ENCODE results near the gene LMAN2L.
"Not testable (repeated sequence)": the region's sequence is repeated elsewhere in the genome, so short reads cannot be mapped to it uniquely, and the experiment has no call there.

The LMAN2L gene

DNA sequence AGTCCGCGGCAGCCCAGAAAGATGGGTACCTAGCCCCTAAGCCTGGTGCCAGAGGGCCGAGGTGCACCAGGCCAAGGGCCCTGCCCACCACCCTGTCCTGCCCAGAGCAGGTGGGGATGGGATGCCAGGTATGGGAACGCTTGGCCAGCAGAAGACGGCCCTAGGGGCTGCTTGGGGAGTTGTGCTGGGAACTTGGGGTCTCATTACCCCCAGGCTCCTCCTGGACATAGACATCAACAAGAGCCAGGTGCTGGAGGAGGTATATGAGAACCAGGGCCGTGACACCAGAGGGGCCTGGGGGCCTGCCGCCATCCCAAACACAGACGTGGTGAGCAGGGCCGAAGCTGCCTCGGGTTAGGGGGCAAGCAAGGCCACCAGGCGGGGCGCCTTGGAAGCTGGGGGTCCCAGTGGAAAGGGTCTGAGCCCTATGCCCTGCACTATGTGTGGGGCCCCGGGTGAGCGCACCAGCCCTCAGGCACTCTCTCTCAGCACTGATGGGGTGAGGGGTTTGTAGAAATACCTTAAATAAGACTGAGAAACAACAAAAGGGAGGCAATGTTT is 50.4 kb downstream of the LMAN2L start:
- in situ Hi-C loops (cut with HindIII; ENCODE audit: low sequenced_read_pairs), result no loop called here

DNA sequence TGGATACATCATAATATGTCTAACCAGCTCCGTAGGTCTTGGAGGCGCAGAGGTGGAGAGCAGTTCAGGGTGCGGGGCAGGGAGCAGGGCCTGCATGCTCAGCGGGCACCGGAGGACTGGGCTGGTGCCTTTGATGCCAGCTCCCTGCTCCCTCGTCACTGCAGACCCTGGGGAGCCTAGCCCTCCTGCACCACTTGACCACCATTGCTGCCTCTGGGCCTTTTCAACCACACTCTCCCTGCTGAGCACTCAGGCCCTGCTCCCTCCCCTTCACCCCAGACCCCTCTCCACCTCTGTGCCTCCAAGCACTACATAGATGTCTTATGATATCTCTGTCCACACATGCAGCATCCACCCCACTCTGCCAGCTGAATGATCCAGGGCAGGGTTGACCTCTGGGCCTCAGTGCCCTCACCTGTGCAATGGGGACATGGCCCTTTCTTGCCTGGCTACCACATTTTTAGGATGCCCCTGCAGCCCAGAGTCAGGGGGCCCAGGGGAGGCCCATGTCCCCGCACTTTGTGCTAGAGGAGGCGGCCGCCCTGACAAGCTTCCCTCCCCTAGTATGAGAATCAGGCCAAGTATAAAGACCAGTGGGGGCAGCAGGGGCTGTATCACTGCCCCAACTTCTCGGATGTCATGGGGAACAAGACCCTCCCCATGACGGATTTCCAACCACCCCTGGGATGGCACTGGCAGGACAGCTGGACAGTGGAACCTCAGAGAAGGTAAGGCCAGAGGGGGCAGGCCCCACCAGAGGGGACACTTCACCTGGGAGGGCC is 51.0 kb downstream of the LMAN2L start:
- in situ Hi-C loops (cut with HindIII; ENCODE audit: low sequenced_read_pairs), result no loop called here

DNA sequence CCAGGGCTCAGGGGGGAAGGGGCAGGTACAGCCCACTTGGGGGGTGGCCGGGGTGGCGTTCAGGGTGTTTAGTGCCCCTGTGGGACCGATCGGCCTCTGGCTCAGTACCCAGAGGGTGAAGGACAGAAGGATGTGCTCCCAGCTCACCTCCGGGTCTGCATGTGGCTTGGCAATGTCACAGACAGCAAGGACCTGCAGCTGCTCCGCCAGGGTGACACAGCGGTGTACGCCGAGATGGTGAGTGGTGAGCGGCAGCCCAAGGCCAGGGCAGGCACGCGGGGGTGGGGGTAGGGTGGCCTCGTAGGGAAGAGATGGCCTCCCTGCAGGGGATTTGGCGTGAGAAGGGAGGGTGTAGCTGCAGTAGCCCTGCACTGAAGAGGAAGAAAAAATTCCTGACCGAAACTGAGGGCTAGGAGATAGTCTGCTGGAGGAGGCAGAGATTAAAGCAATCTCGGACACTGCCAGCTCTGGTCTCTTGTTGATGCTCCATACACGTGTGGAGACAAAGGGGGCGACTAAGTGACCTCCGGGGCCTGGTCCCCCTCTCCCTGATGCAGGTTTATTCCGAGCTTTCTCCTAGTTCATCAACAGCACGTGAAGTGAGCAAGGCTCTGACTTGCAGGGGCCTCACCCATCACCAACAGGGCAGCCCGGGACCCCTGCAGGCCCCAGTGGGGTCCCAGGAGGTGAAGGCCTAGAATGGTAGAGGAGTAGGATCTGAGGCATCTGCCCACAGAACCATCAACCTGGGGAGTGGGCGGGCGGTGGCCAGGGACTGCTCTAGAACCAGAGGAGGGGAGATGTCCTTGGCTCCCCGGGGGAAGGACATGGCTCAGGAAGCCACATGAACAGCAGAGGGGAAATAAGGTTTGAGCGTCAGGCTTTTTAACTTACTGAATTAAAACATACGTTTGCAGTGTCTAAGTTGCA is 51.9 kb downstream of the LMAN2L start:
- in situ Hi-C loops (cut with HindIII; ENCODE audit: low sequenced_read_pairs), result no loop called here

DNA sequence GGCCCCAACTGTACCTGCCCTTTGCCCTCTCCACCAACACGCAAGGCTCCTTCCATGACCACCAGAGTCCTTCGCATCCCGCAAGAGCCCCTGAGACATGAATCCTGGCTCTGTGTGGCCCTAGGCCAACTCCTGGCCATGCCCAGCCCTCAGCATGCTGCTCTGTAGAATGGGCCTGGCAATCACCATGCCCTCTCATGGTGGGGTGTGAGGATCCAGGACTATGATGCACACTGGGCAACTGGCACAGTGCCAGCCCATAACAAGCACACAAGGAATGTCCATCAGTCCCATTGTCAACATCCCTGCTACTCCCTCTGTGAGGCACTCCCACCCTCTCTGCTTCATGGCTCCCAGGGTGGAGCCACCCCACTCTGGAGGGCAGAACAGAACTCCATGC is 52.6 kb downstream of the LMAN2L start:
- in situ Hi-C loops (cut with HindIII; ENCODE audit: low sequenced_read_pairs), result no loop called here

DNA sequence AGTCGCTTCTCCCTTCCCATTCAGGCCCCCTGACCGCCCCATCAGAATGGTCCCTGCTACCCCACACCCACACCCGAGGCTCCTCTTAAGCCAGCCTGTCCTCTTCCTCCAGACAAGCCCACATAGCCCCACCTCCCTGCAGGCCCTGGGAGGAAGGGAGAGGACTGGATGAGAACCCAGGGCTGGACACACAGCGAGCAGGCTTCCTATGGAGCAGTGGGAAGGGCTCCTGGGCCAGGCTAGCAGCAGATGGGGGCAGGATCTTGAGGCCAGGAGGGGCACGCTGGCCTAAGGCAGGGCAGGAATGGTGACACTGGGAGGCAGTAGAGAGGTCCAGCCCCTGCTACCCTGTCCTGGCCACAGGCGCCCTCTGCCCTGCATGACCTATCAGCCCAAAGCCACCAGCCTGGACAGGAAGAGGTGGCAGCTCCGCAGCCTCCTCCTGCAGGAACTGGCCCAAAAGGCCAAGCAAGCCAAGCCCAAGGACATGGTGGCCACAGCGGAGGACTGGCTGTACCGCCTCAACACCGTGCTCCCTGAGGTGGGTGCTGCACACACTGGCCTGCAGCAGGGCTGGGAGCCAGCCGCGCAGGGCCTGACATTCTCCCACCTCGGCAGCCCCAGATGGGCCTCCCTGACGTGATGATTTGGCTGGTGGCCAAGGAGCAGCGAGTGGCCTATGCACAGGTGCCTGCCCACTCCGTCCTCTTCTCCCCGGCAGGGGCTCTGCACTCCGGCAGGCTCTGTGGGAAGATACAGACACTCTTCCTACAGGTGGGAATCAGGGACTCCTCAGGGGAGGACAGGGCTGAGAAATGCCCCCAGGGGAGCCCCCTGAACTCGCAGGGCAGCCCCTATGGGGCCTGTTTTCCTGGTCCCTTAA is 54.0 kb downstream of the LMAN2L start:
- in situ Hi-C loops (cut with HindIII; ENCODE audit: low sequenced_read_pairs), result no loop called here

DNA sequence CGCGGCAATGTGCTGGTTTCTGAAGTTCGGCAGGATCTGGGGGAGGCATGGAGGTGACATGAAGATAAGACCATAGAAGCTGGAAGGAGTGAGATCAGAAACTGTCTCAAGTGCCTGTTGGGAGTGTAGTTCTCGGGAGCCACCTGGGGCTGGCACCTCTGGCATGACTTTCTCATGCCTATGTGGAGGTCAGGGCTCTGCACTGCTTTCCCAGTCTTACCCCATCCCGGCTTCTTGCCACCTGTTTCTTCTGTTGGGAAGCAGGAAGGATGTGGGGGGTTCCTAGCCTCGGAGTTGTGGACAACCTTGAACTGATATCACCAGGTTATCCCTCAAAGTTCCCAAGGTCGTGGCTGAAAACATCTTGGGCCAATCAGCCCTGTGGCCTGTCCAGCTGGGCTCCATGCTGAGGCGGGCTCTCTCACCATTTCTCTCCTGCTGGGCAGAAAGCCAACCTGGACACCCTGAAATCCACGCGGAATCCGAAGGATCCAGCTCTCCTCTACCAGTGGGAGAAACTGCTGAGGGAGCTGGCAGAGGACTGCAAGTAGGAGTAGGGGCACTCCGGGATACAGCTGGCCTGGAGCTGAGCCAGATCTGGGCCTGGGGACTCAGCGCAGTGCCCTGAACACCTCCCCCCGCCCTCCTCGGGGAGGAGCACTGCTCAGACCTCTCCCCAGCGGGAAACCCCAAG is 54.8 kb downstream of the LMAN2L start:
- in situ Hi-C loops (cut with HindIII; ENCODE audit: low sequenced_read_pairs), result no loop called here

DNA sequence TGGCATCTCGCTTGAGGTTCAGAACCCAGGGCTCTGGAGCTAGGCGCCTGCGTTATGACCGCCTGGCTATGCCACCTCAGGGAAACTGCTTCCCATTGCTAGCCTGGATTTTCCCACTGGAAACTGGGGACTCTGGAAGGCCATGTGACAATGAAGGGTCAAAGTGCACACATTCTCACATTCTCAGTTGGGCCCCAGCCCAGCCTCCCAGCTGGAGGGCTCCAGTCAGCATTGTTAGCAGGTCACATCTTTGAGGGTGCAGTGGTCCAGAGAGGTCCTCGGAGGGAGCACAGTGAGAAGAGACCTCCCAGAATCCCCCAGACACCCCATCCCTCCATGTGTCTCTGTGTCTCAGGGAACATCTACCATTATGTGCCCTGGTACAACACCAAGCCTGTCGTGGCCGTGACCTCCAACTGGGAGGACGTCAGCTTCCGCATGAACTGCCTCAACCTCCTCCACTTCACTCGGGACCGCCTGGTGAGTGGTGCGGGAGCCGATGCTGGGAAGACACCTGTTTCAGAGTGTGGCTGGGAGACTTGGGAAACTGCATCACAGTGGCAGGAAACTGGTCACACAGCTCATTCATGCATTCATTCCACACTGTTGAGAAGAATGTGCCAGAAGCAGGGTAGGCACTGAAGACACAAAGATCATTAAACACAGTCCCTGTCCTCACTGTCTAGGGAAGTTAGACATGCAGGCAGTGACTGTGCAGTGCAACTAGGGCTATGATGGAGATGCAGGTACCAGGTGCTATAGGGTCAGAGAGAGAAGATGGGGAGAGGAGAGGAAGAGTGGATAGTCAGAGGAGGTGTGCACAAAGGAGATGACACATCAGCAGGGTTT is 55.7 kb downstream of the LMAN2L start:
- in situ Hi-C loops (cut with HindIII; ENCODE audit: low sequenced_read_pairs), result no loop called here

DNA sequence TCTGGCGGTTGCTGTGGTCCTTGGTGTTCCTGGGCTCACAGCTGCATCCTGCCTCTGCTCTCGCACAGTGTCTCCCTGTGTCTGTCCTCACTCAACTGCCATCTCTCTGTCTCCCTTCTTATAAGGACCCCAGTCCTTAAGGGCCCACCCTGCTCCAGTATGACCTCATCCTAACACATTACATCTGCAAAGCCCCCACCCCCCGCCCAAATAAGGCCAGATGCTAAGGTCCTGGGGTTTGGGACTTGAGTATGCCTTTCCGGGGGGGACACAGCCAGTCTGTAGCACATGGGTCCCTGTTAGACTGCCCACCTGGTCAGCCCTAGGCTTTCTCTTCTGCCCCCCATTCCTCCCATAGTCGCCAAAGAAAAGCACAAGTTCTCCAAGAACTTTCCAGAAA is 56.6 kb downstream of the LMAN2L start:
- in situ Hi-C loops (cut with HindIII; ENCODE audit: low sequenced_read_pairs), result no loop called here

DNA sequence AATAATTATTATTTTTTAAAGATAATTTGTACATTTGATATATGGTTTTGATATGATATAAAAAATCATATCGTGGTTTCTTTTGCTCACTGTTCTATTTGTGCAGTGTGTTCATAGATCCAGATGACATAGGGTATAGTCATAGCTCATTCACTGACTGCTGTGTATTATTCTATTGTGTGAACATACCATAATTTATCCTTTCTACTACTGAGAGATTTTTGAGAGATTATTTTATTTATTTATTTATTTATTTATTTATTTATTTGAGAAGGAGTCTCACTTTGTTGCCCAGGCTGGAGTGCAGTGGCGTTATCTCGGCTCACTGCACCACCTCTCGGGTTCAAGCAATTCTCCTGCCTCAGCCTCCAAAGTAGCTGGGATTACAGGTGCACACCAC is 58.3 kb downstream of the LMAN2L start:
- in situ Hi-C loops (cut with HindIII; ENCODE audit: low sequenced_read_pairs), result no loop called here

DNA sequence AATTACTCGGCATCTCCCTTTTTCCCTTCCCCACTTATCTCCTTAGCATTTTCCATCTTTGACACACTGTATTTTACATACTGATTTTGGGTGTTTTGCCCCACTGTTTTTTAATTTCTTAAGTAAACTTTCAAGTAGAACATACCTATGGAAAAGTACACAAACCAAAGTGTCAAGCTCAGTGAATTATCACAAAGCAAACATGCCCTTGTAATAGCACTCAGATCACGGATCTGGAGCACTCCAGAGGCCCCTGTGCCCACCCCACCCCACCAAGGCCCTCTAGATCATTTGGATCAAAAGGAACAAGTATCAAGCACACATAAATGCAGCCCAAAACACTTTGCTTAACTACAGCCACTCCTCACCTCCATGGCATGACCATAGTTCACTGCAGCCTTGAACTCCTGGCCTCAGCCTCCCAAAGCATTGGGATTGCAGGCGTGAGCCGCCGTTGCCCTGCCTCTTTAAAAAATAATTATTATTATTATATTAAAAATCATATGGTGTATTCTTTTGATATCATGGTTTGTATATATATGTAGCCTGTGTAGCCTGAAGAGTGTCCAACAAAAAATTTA is 59.2 kb downstream of the LMAN2L start:
- in situ Hi-C loops (cut with HindIII; ENCODE audit: low sequenced_read_pairs), result no loop called here

DNA sequence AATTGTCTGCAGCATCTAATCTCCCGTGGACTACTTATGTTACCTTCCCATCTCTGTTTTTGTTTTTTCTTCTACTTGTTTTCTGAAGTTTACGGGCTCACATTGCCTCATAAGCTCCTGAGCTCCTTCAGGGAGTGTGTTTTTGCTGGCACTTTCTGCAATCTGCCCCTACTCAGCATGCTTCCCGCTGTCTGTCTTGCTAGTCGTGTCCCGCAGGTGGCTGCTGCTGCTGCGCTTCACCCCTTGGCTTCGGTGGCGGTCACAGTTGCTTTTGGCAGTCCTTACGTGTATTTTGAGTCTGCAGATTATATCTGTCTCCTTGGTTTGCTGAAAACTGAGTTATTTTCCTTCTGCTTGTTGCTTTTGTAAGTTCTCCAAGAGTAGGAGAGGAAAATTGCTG is 60.0 kb downstream of the LMAN2L start:
- in situ Hi-C loops (cut with HindIII; ENCODE audit: low sequenced_read_pairs), result no loop called here

DNA sequence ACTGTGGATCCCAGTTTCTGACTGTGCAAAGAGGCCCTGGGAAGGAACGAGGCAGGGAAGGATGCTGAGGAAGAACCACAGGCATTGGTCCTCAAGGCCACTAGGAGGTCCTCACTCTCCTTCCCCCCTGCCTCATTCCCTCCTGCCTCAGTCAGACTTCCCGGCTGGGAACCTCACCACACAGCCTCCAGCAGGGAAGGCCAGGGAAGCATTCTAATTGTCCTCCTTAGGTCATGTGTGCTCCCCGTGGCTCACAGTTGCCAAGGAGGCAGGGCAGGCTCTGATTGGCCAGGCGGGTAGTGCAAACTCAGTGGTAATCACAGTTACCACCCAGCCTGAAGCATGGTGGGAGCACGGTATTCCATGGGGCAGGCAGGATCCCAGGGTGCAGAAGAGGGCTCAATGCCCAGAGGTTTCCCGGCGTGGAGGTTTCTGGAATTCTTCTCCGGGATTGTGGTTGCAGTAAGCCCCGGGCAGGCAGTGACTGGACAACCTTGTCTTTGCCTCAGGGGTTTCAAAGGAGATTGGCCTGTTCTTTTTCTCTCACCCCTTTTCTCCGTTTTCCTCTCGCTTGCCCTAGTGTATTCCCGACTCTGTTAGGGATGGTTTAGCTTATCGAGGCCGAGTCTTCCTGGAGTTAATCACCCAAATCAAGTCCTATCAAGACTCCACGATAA is 70.2 kb downstream of the LMAN2L start:
- in situ Hi-C loops (cut with HindIII; ENCODE audit: low sequenced_read_pairs), result no loop called here

DNA sequence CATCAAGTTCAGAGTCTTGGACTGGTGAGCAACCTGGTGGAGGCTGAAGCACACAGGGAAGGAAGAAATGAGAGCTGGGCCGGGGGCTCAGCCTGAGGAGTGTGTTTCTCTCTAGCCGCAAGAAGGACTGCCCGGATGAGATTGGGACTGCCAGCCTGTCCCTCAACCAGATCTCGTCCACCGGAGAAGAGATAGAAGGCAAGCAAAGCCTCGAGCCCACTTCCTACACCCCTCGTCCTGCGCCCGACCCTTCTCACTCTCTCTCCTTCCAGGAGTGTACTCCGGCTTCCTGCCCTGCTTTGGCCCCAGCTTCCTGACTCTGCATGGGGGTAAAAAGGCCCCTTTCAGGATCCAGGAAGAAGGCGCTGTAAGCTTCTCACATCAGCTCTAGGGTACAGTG is 71.1 kb downstream of the LMAN2L start:
- in situ Hi-C loops (cut with HindIII; ENCODE audit: low sequenced_read_pairs), result no loop called here

DNA sequence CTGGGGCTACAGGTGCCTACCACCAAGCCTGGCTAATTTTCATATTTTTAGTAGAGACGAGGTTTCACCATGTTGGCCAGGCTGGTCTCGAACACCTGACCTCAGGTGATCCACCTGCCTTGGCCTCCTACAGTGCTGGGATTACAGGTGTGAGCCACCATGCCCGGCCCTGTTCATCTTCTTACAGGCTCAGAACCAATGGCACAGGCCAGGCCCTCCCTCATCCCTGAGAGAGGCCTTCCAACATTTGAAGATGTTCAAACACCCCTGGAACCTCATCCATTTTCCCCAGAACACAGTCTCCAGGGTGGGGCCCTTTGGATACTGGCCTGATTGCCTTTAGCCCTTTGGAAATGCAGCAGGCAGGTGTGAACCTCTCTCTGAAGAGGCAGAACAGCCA is 74.1 kb downstream of the LMAN2L start:
- in situ Hi-C loops (cut with HindIII; ENCODE audit: low sequenced_read_pairs), result not testable (repeated sequence)

DNA sequence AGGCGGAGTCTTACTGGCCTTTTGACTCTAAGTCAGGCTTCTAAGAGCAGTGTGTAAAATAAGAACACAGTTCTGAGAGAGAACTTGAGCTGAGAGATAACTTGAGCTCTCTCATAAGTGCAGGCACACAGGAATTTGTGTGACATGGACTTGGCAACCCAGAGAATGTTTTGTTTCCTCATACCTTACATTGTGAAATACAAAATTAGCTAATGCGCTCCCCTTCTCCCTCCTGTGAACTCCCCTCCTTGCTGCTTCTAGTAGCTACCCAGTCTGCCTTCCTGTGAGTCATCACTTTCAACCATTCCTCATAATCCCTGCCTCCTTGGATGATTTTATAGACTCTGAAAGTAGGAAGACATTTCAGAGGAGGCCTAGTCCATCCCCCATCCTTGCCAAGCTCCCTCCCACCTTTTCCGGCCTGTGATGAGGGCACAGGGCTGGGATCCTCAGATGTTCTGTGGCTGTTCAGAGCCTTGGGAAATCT is 74.7 kb downstream of the LMAN2L start:
- in situ Hi-C loops (cut with HindIII; ENCODE audit: low sequenced_read_pairs), result no loop called here

DNA sequence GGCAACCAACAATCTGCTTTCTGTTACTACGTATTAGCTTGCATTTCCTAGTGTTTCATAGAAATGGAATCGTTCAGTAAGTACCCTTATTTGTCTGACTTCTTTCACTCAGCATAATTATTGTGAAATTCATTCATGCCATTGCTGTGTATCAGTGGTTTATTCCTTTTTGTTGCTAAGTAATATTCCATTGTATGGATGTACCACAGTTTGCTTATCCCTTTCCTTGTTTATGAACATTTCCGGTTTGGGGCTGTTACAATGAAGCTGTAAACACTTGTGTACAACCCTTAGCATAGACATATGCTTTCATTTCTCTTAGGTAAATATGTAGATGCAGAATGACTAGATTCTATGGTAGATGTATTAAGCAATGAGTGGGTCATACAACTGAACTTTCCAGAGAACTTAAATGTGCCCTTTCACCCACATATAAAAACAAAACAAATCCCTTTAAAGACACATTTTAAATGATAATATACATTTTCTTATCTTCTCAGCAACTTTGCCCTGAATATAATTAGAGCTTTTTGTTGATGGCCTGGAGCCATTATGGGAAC is 75.4 kb downstream of the LMAN2L start:
- in situ Hi-C loops (cut with HindIII; ENCODE audit: low sequenced_read_pairs), result no loop called here

DNA sequence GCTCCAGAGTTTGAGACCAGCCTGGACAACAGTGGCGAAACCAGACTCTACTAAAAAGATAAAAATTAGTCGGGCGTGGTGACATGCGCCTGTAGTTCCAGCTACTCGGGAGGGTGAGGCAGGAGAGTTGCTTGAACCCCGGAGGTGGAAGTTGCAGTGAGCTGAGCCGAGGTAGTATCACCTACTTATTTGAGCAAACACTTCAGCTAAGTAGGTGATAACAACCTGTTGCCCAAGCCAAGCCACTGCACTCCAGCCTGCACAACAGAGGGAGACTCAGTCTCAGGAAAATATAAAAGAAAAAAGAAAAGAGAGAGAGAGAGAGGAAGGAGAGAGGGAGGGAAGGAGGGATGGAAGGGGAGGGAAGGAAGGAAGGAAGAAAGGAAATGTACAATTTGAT is 76.0 kb downstream of the LMAN2L start:
- in situ Hi-C loops (cut with HindIII; ENCODE audit: low sequenced_read_pairs), result no loop called here

DNA sequence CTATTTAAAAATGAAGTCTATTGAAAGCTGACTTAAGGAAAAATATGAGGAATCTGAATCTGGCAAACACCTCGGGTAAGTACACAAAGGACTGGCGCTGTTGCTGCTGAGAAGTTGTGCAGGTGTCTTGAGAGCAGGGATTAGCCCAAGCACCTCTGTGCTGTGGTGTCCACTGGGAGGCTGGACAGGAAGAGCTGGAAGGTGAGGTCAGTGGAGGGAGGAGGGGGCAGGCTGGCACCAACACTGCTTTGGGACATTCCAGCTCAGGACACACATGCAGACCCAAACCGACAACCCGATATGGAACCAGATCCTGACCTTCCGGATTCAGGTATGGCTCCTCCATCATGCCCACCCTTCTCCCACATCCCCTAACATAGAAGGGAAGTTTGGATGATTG is 76.7 kb downstream of the LMAN2L start:
- in situ Hi-C loops (cut with HindIII; ENCODE audit: low sequenced_read_pairs), result no loop called here
